SJSA1 (cell line): Measurements from ENCODE around the gene CCBE1. TPM values are rescaled to one million over a fixed set of nuclear protein-coding genes. Genes with fewer than 3 reads are reported as not detected.
"Not testable (repeated sequence)": the region's sequence is repeated elsewhere in the genome, so short reads cannot be mapped to it uniquely, and the experiment has no call there.

ENCODE experiments used
- DNase-seq, 2 experiments: peaks; one replicate each; pipeline ENCODE4 v3.0.0-alpha.2; 2015 to 2020; ENCODE audit warnings: low spot score in 2 of 2, low read depth in 1 of 2
- H3K27ac ChIP-seq: fragments of 250-450 bp; sonication (Bioruptor Pico); 2 replicates; pipeline ENCODE4 v1.5.1; 2020; ENCODE audit warnings: mild to moderate bottlenecking, moderate library complexity
- H3K27me3 ChIP-seq: fragments of 250-450 bp; sonication (Bioruptor Pico); replicated peaks from 2 replicates; pipeline ENCODE4 v1.5.1; 2020; ENCODE audit warnings: mild to moderate bottlenecking, moderate library complexity
- H3K36me3 ChIP-seq: fragments of 250-450 bp; sonication (Bioruptor Pico); 2 replicates; pipeline ENCODE4 v1.5.1; 2020; ENCODE audit warnings: mild to moderate bottlenecking
- H3K4me1 ChIP-seq: fragments of 250-450 bp; sonication (Bioruptor Pico); replicated peaks from 2 replicates; pipeline ENCODE4 v1.6.1; 2021; ENCODE audit warnings: mild to moderate bottlenecking
- H3K4me3 ChIP-seq: fragments of 250-450 bp; sonication (Bioruptor Pico); 2 replicates; pipeline ENCODE4 v1.5.1; 2020; ENCODE audit warnings: mild to moderate bottlenecking
- H3K9me3 ChIP-seq: fragments of 250-450 bp; sonication (Bioruptor Pico); replicated peaks from 2 replicates; pipeline ENCODE4 v1.5.1; 2020; ENCODE audit warnings: mild to moderate bottlenecking
- total RNA-seq: library from RNA; depleted of rRNA; stranded (reverse); fragments of >200 nt; shearing (Covaris generic); gene quantifications from 2 replicates; pipeline ENCODE4 v1.2.3, GENCODE V29; 2014

Gene CCBE1
- total RNA-seq, 1 experiment from 2014 or later, result 5.1 TPM

GRCh38 chr18:59520562-59521355 lies 176.5 kb downstream of the CCBE1 start:
- H3K4me3 ChIP-seq, result no peak overlapping the region
- no peaks in the 10 kb centered on the region for H3K27me3 ChIP-seq
- no peak for DNase-seq
- H3K4me1 ChIP-seq, result peaks cover 10% of the 10 kb centered on the region
- H3K36me3 ChIP-seq, result no peaks in the 10 kb centered on the region
- H3K9me3 ChIP-seq, result 0 out of 2 replicates have a peak, but pooled peaks cover 3% of the 10 kb centered on the region
- H3K27ac ChIP-seq, result no peak overlapping the region

- Histone ChIP-seq H3K36me3 (no peaks in the 10 kb centered on the region), H3K9me3 (0 out of 2 replicates have a peak, but pooled peaks cover 3% of the 10 kb centered on the region), H3K4me1 (peaks cover 28% of the 10 kb centered on the region), H3K4me3 (no peak overlapping the region), H3K27ac (no peak overlapping the region), H3K27me3 (no peaks in the 10 kb centered on the region)
- no peak for DNase-seq
Measured at GRCh38 chr18:59518705-59519104, 178.5 kb downstream of the CCBE1 start.

- no peak overlapping the region for H3K4me3 ChIP-seq
- no peaks in the 10 kb centered on the region for H3K36me3 ChIP-seq
- H3K4me1 ChIP-seq, result peaks cover 30% of the 10 kb centered on the region
- no peaks in the 10 kb centered on the region for H3K27me3 ChIP-seq
- DNase-seq, result peak in 1 of 2 experiments; percentile 33
- H3K27ac ChIP-seq, result no peak overlapping the region
- 0 out of 2 replicates have a peak, but pooled peaks cover 3% of the 10 kb centered on the region for H3K9me3 ChIP-seq
Measured at GRCh38 chr18:59517446-59518165, 179.6 kb downstream of the CCBE1 start.

GRCh38 chr18:59516356-59517155 lies 180.7 kb downstream of the CCBE1 start:
- peak; percentile 87 to 89 for DNase-seq
- H3K36me3 ChIP-seq, result no peaks in the 10 kb centered on the region
- H3K4me1 ChIP-seq, result peaks cover 30% of the 10 kb centered on the region
- no peak overlapping the region for H3K27ac ChIP-seq
- no peak overlapping the region for H3K4me3 ChIP-seq
- no peaks in the 10 kb centered on the region for H3K27me3 ChIP-seq
- 0 out of 2 replicates have a peak, but pooled peaks cover 3% of the 10 kb centered on the region for H3K9me3 ChIP-seq

GRCh38 chr18:59515956-59516355 lies 181.3 kb downstream of the CCBE1 start:
- H3K27ac ChIP-seq, H3K4me3 ChIP-seq, H3K27me3 ChIP-seq, DNase-seq, H3K36me3 ChIP-seq, H3K9me3 ChIP-seq: not testable (repeated sequence)
- peaks cover 30% of the 10 kb centered on the region for H3K4me1 ChIP-seq

- DNase-seq, result peak in 1 of 2 experiments; percentile 20
- Histone ChIP-seq H3K4me1 (peaks cover 30% of the 10 kb centered on the region), H3K27ac (no peak overlapping the region; the same call in 1 of the 2 replicates), H3K27me3 (no peaks in the 10 kb centered on the region), H3K4me3 (no peak overlapping the region), H3K9me3 (0 out of 2 replicates have a peak, but pooled peaks cover under 1% of the 10 kb centered on the region), H3K36me3 (no peaks in the 10 kb centered on the region)
Measured at GRCh38 chr18:59515147-59515546, 182.1 kb downstream of the CCBE1 start.

GRCh38 chr18:59514203-59514602 lies 183.0 kb downstream of the CCBE1 start:
- no peaks in the 10 kb centered on the region for H3K27me3 ChIP-seq
- H3K36me3 ChIP-seq, result no peaks in the 10 kb centered on the region
- no peaks in the 10 kb centered on the region for H3K9me3 ChIP-seq
- peak; percentile 78 to 86 for DNase-seq
- no peak overlapping the region for H3K27ac ChIP-seq
- peaks cover 30% of the 10 kb centered on the region for H3K4me1 ChIP-seq
- no peak overlapping the region for H3K4me3 ChIP-seq

- H3K9me3 ChIP-seq, result no peaks in the 10 kb centered on the region
- no peaks in the 10 kb centered on the region for H3K27me3 ChIP-seq
- no peak overlapping the region for H3K4me3 ChIP-seq
- no peaks in the 10 kb centered on the region for H3K36me3 ChIP-seq
- peaks cover 30% of the 10 kb centered on the region for H3K4me1 ChIP-seq
- DNase-seq, result no peak
- no peak overlapping the region for H3K27ac ChIP-seq
Measured at GRCh38 chr18:59512025-59512755, 185.0 kb downstream of the CCBE1 start.

GRCh38 chr18:59509481-59510442 lies 187.5 kb downstream of the CCBE1 start:
- peaks cover 10% of the 10 kb centered on the region for H3K4me1 ChIP-seq
- no peak overlapping the region for H3K27ac ChIP-seq
- DNase-seq, result no peak
- no peaks in the 10 kb centered on the region for H3K9me3 ChIP-seq
- H3K36me3 ChIP-seq, result no peaks in the 10 kb centered on the region
- H3K4me3 ChIP-seq, result no peak overlapping the region
- no peaks in the 10 kb centered on the region for H3K27me3 ChIP-seq

- H3K4me1 ChIP-seq, result peaks cover 26% of the 10 kb centered on the region
- H3K27me3 ChIP-seq, result no peaks in the 10 kb centered on the region
- no peaks in the 10 kb centered on the region for H3K36me3 ChIP-seq
- H3K4me3 ChIP-seq, result no peak overlapping the region
- DNase-seq, result no peak
- H3K27ac ChIP-seq, result no peak overlapping the region
- no peaks in the 10 kb centered on the region for H3K9me3 ChIP-seq
Measured at GRCh38 chr18:59505356-59505755, 191.9 kb downstream of the CCBE1 start.

GRCh38 chr18:59502274-59503175 lies 194.7 kb downstream of the CCBE1 start:
- H3K4me1 ChIP-seq, result peaks cover 26% of the 10 kb centered on the region
- peak; percentile 72 to 90 for DNase-seq
- H3K36me3 ChIP-seq, result no peaks in the 10 kb centered on the region
- H3K27ac ChIP-seq, result peak overlapping the region; percentile 17
- H3K9me3 ChIP-seq, result no peaks in the 10 kb centered on the region
- no peaks in the 10 kb centered on the region for H3K27me3 ChIP-seq
- H3K4me3 ChIP-seq, result no peak overlapping the region
